Smooth muscle cell of the pulmonary artery (primary cell): ENCODE data around the gene RSPH10B. TPM values are rescaled to one million over a fixed set of nuclear protein-coding genes. Genes with fewer than 3 reads are reported as not detected.

ENCODE experiments used
- total RNA-seq: library from RNA; depleted of rRNA; stranded (reverse); fragments of >200 nt; gene quantifications from 2 replicates; pipeline ENCODE4 v1.2.3, GENCODE V29; 2014

The RSPH10B gene
- 0.13 and 0.63 TPM in 2 replicates for total RNA-seq

GRCh38 chr7:5970347-5970911 is at the start of gene RSPH10B:
TSS of gene RSPH10B (minus strand) at chr7:5970689. CDS start at chr7:5967116, 3,573 bp downstream.

GRCh38 chr7:6008668-6009611 is 38.5 kb upstream of the RSPH10B start, which contains the start of the genes AIMP2 and PMS2:
TSS of gene AIMP2 (plus strand) at chr7:6009272. CDS start at chr7:6009364, 92 bp downstream.
TSS of gene PMS2 (minus strand) at chr7:6009049. CDS start at chr7:6009019, 30 bp downstream.

GRCh38 chr7:5898480-5899224 is 71.8 kb downstream of the RSPH10B start, which contains the start of gene CCZ1:
TSS of gene CCZ1 (plus strand) at chr7:5898733. CDS start at chr7:5898800, 67 bp downstream.

Other genes with a start within 250 kb of the RSPH10B start
- 37.7 and 40.0 TPM in 2 replicates for gene RNF216, start 189.0 kb downstream of the RSPH10B start, total RNA-seq
- not detected in 2 replicates for gene OCM, start 89.9 kb downstream of the RSPH10B start, total RNA-seq
- 35.2 and 43.1 TPM in 2 replicates for gene CCZ1, start 72.0 kb downstream of the RSPH10B start, total RNA-seq
- gene PMS2, start 38.4 kb upstream of the RSPH10B start, total RNA-seq, result 15.5 and 17.5 TPM in 2 replicates
- gene AIMP2, start 38.6 kb upstream of the RSPH10B start, total RNA-seq, result 28.0 and 36.1 TPM in 2 replicates
- 0.13 TPM in 1 of 2 replicates, not detected in the other for gene ANKRD61, start 60.7 kb upstream of the RSPH10B start, total RNA-seq
- gene EIF2AK1, start 88.5 kb upstream of the RSPH10B start, total RNA-seq, result 147 and 178 TPM in 2 replicates
- gene USP42, start 134.3 kb upstream of the RSPH10B start, total RNA-seq, result 4.6 TPM in 2 replicates